Neural crest cell (in vitro differentiated cells): Measurements from ENCODE around the gene VPS16. TPM values are rescaled to one million over a fixed set of nuclear protein-coding genes. Genes with fewer than 3 reads are reported as not detected.
A peak's percentile ranks its signal among the peaks of the same experiment; 100 is the strongest.

Experiments
- DNase-seq: peaks from one replicate; pipeline ENCODE4 v3.0.0; 2021; ENCODE audit warnings: low read depth, mixed read lengths, low spot score
- H3K27ac Mint-ChIP-seq: one replicate; pipeline ENCODE4 v1.8.0; 2021; ENCODE audit warnings: mild to moderate bottlenecking, mixed read lengths; ENCODE audit not compliant: unreplicated experiment
- H3K27me3 Mint-ChIP-seq: 2 replicates; pipeline ENCODE4 v1.8.0; 2021; ENCODE audit warnings: low read depth, mild to moderate bottlenecking, mixed read lengths
- H3K36me3 Mint-ChIP-seq: 2 replicates; pipeline ENCODE4 v1.8.0; 2021; ENCODE audit warnings: low read depth, mild to moderate bottlenecking, mixed read lengths
- H3K4me1 Mint-ChIP-seq: 2 replicates; pipeline ENCODE4 v1.8.0; 2021; ENCODE audit warnings: mixed read lengths
- H3K4me3 Mint-ChIP-seq: one replicate; pipeline ENCODE4 v1.8.0; 2021; ENCODE audit warnings: mild to moderate bottlenecking, mixed read lengths
- H3K9me3 Mint-ChIP-seq: 2 replicates; pipeline ENCODE4 v1.8.0; 2021; ENCODE audit warnings: mixed read lengths
- CTCF ChIP-seq: fragments of 200-600 bp; sonication (generic); conservative IDR thresholded peaks from 2 replicates; pipeline ENCODE4 v1.5.0; 2021; ENCODE audit warnings: antibody characterized with exemption, mild to moderate bottlenecking
- total RNA-seq: library from RNA; stranded (reverse); gene quantifications from 2 replicates; pipeline ENCODE4 v1.2.1, GENCODE V29; 2021

Gene VPS16
- total RNA-seq, 1 donor from 2014 or later, result 50.6 TPM

- no peaks in the 10 kb centered on the region for H3K27me3 Mint-ChIP-seq
- H3K36me3 Mint-ChIP-seq, result peaks cover 27% of the 10 kb centered on the region
- H3K4me3 Mint-ChIP-seq, result peak overlapping the region; percentile 72
- no peak for TF ChIP-seq CTCF
- H3K9me3 Mint-ChIP-seq, result no peaks in the 10 kb centered on the region
- DNase-seq, result no peak
- no peak overlapping the region for H3K27ac Mint-ChIP-seq
- peaks cover 13% of the 10 kb centered on the region for H3K4me1 Mint-ChIP-seq
These were observed 2.3 kb upstream of the VPS16 start for GRCh38 chr20:2838170-2838797.

GRCh38 chr20:2838847-2839671, 1.5 kb upstream of the VPS16 start:
- peak overlapping the region; percentile 88 for H3K4me3 Mint-ChIP-seq
- peak overlapping the region; percentile 25 for H3K27ac Mint-ChIP-seq
- DNase-seq, result no peak
- peaks cover 13% of the 10 kb centered on the region for H3K4me1 Mint-ChIP-seq
- H3K27me3 Mint-ChIP-seq, result no peaks in the 10 kb centered on the region
- H3K9me3 Mint-ChIP-seq, result no peaks in the 10 kb centered on the region
- peaks cover 27% of the 10 kb centered on the region for H3K36me3 Mint-ChIP-seq
- TF ChIP-seq CTCF, result no peak

- Mint-ChIP-seq H3K36me3 (peaks cover 27% of the 10 kb centered on the region), H3K27me3 (no peaks in the 10 kb centered on the region), H3K27ac (peak overlapping the region; percentile 25), H3K4me1 (peaks cover 13% of the 10 kb centered on the region), H3K9me3 (no peaks in the 10 kb centered on the region), H3K4me3 (peak overlapping the region; percentile 88)
- no peak for DNase-seq
- TF ChIP-seq CTCF, result no peak
These were observed 810 bp upstream of the VPS16 start for GRCh38 chr20:2839732-2840137.

GRCh38 chr20:2840967-2841531, 504 bp downstream of the VPS16 start:
- Mint-ChIP-seq H3K4me1 (peaks cover 13% of the 10 kb centered on the region), H3K27ac (peak overlapping the region; percentile 28), H3K4me3 (peak overlapping the region; percentile 91), H3K36me3 (peaks cover 24% of the 10 kb centered on the region), H3K9me3 (no peaks in the 10 kb centered on the region), H3K27me3 (no peaks in the 10 kb centered on the region)
- DNase-seq, result peak; percentile 38
- TF ChIP-seq CTCF, result no peak

GRCh38 chr20:2845607-2846006, 5.1 kb downstream of the VPS16 start:
- no peak for DNase-seq
- H3K27ac Mint-ChIP-seq, result no peak overlapping the region
- no peak for TF ChIP-seq CTCF
- H3K36me3 Mint-ChIP-seq, result peaks cover 2% of the 10 kb centered on the region
- H3K4me3 Mint-ChIP-seq, result no peak overlapping the region
- no peaks in the 10 kb centered on the region for H3K27me3 Mint-ChIP-seq
- H3K4me1 Mint-ChIP-seq, result peaks cover 5% of the 10 kb centered on the region
- no peaks in the 10 kb centered on the region for H3K9me3 Mint-ChIP-seq
